H9 (cell line): ENCODE measurements around the gene ZRANB1. TPM values are rescaled to one million over a fixed set of nuclear protein-coding genes. Genes with fewer than 3 reads are reported as not detected.

Experiments
- DNase-seq: peaks from one replicate; pipeline ENCODE4 v3.0.0-alpha.2; 2017
- H2AFZ ChIP-seq: one replicate; pipeline ENCODE4 v1.6.1; 2013; ENCODE audit warnings: mild to moderate bottlenecking, low read length, control low read depth, moderate library complexity
- H2AK5ac ChIP-seq: 2 replicates; pipeline ENCODE4 v1.6.1; 2013; ENCODE audit warnings: low read length, control low read depth, mixed read lengths; ENCODE audit not compliant: insufficient read length
- H2BK120ac ChIP-seq: one replicate; pipeline ENCODE4 v1.6.1; 2013; ENCODE audit warnings: low read depth, mild to moderate bottlenecking, low read length, control low read depth, inconsistent platforms; ENCODE audit not compliant: poor library complexity, severe bottlenecking
- H2BK12ac ChIP-seq: 2 replicates; pipeline ENCODE4 v1.6.1; 2013; ENCODE audit warnings: low read length, control low read depth, mixed read lengths, low read depth; ENCODE audit not compliant: insufficient read length
- H2BK15ac ChIP-seq: 2 replicates; pipeline ENCODE4 v1.6.1; 2013; ENCODE audit warnings: low read depth, low read length, control low read depth
- H2BK20ac ChIP-seq: one replicate; pipeline ENCODE4 v1.6.1; 2013; ENCODE audit warnings: low read depth, mild to moderate bottlenecking, low read length, control low read depth, inconsistent platforms; ENCODE audit not compliant: poor library complexity, severe bottlenecking
- H2BK5ac ChIP-seq: 2 replicates; pipeline ENCODE4 v1.6.1; 2013; ENCODE audit warnings: low read length, control low read depth, mixed read lengths; ENCODE audit not compliant: insufficient read length
- H3K14ac ChIP-seq: 2 replicates; pipeline ENCODE4 v1.6.1; 2013; ENCODE audit warnings: low read length, control low read depth; ENCODE audit not compliant: insufficient read depth
- H3K18ac ChIP-seq: 2 replicates; pipeline ENCODE4 v1.6.1; 2013; ENCODE audit warnings: low read depth, mild to moderate bottlenecking, mixed read lengths, low read length, control low read depth; ENCODE audit not compliant: insufficient read length
- H3K23ac ChIP-seq: 2 replicates; pipeline ENCODE4 v1.6.1; 2013; ENCODE audit warnings: low read length, control low read depth, mixed read lengths, low read depth; ENCODE audit not compliant: insufficient read length
- H3K23me2 ChIP-seq: 2 replicates; pipeline ENCODE4 v1.6.1; 2013; ENCODE audit warnings: low read depth, mild to moderate bottlenecking, mixed read lengths, low read length, control low read depth; ENCODE audit not compliant: insufficient read length, poor library complexity, severe bottlenecking
- H3K27ac ChIP-seq: 2 replicates; pipeline ENCODE4 v1.5.1; 2013; ENCODE audit warnings: low read length, control low read depth, mixed read lengths, low read depth; ENCODE audit not compliant: insufficient read length
- H3K27me3 ChIP-seq: 2 replicates; pipeline ENCODE4 v1.6.1; 2013; ENCODE audit warnings: low read length, control low read depth, inconsistent platforms; ENCODE audit not compliant: insufficient read depth
- H3K4ac ChIP-seq: 2 replicates; pipeline ENCODE4 v1.6.1; 2013; ENCODE audit warnings: low read depth, mild to moderate bottlenecking, control low read depth, inconsistent platforms, low read length, moderate library complexity
- H3K4me1 ChIP-seq: 2 replicates; pipeline ENCODE4 v1.6.1; 2013; ENCODE audit warnings: low read length, control low read depth, inconsistent platforms; ENCODE audit not compliant: insufficient read depth
- H3K4me2 ChIP-seq: 2 replicates; pipeline ENCODE4 v1.6.1; 2013; ENCODE audit warnings: low read length, control low read depth, mixed read lengths; ENCODE audit not compliant: insufficient read length, insufficient read depth
- H3K56ac ChIP-seq: 2 replicates; pipeline ENCODE4 v1.6.1; 2013; ENCODE audit warnings: low read depth, mild to moderate bottlenecking, mixed read lengths, low read length, control low read depth; ENCODE audit not compliant: insufficient read length
- H3K79me1 ChIP-seq: 2 replicates; pipeline ENCODE4 v1.6.1; 2013; ENCODE audit warnings: low read depth, mild to moderate bottlenecking, moderate library complexity, low read length, control low read depth, inconsistent platforms; ENCODE audit not compliant: insufficient read depth, poor library complexity, severe bottlenecking
- H3K79me2 ChIP-seq: 2 replicates; pipeline ENCODE4 v1.6.1; 2013; ENCODE audit warnings: low read length, control low read depth, inconsistent platforms; ENCODE audit not compliant: insufficient read depth
- H3K9ac ChIP-seq: 2 replicates; pipeline ENCODE4 v1.6.1; 2013; ENCODE audit warnings: low read length, control low read depth, mixed read lengths; ENCODE audit not compliant: insufficient read length; ENCODE audit errors: extremely low read depth
- H3K9me3 ChIP-seq: one replicate; pipeline ENCODE4 v1.6.1; 2013; ENCODE audit warnings: low read depth, low read length, inconsistent platforms; ENCODE audit not compliant: control insufficient read depth
- H3T11ph ChIP-seq: one replicate; pipeline ENCODE4 v1.6.1; 2013; ENCODE audit warnings: mild to moderate bottlenecking, low read length, control low read depth, inconsistent platforms
- H4K20me1 ChIP-seq: one replicate; pipeline ENCODE4 v1.6.1; 2013; ENCODE audit not compliant: control insufficient read depth, insufficient read length, insufficient read depth
- H4K5ac ChIP-seq: 2 replicates; pipeline ENCODE4 v1.6.1; 2013; ENCODE audit warnings: low read depth, mild to moderate bottlenecking, mixed read lengths, low read length, control low read depth; ENCODE audit not compliant: insufficient read length
- H4K8ac ChIP-seq: replicated peaks from 2 replicates; pipeline ENCODE4 v1.6.1; 2013; ENCODE audit warnings: low read length, control low read depth, mixed read lengths, low read depth; ENCODE audit not compliant: insufficient read length
- H4K91ac ChIP-seq: 2 replicates; pipeline ENCODE4 v1.6.1; 2013; ENCODE audit warnings: low read depth, mild to moderate bottlenecking, moderate library complexity, mixed read lengths, low read length, control low read depth; ENCODE audit not compliant: insufficient read length
- H3K27ac Mint-ChIP-seq, 3 experiments: 2 replicates in 2 of 3; 3 replicates in 1 of 3; pipeline ENCODE4 v1.8.0; 2020 to 2021; ENCODE audit warnings: mixed read lengths in 3 of 3, mild to moderate bottlenecking in 1 of 3, moderate library complexity in 1 of 3
- H3K27me3 Mint-ChIP-seq: 2 replicates; pipeline ENCODE4 v1.8.0; 2021; ENCODE audit warnings: low read depth, mild to moderate bottlenecking, moderate library complexity, mixed read lengths
- H3K36me3 Mint-ChIP-seq, 3 experiments: 2 replicates in 2 of 3; 3 replicates in 1 of 3; pipeline ENCODE4 v1.8.0; 2020 to 2021; ENCODE audit warnings: low read depth in 3 of 3, mixed read lengths in 3 of 3; ENCODE audit not compliant: insufficient read depth in 1 of 3
- H3K4me1 Mint-ChIP-seq, 2 experiments: 2 replicates each; pipeline ENCODE4 v1.8.0; 2020; ENCODE audit warnings: mixed read lengths in 2 of 2
- H3K4me3 Mint-ChIP-seq, 2 experiments: 2 replicates in 1 of 2; 3 replicates in 1 of 2; pipeline ENCODE4 v1.8.0; 2020 to 2021; ENCODE audit warnings: mild to moderate bottlenecking in 2 of 2, mixed read lengths in 2 of 2, moderate library complexity in 1 of 2
- H3K9me3 Mint-ChIP-seq, 2 experiments: 2 replicates in 1 of 2; 3 replicates in 1 of 2; pipeline ENCODE4 v1.8.0; 2020; ENCODE audit warnings: mild to moderate bottlenecking in 2 of 2, mixed read lengths in 2 of 2, moderate library complexity in 1 of 2
- WGBS: extraction: QIAGEN DNeasy Blood & Tissue Kit; methylation state at CpG from one replicate; pipeline ENCODE4 v1.1.7; 2013; ENCODE audit warnings: missing lambda C conversion rate, low lambda C conversion rate, mixed read lengths; ENCODE audit not compliant: insufficient read length; ENCODE audit errors: extremely low coverage; 5-methylcytosine and 5-hydroxymethylcytosine counted together
- total RNA-seq: library from RNA; stranded (reverse); gene quantifications from 2 replicates; pipeline ENCODE4 v1.2.1, GENCODE V29; 2021
- TF ChIP-seq, protein P1 (sequence below): fragments of 200-600 bp; sonication (generic); conservative IDR thresholded peaks from 3 replicates; pipeline ENCODE4 v1.8.0; 2021; ENCODE audit warnings: antibody characterized with exemption, mild to moderate bottlenecking

The ZRANB1 gene
- total RNA-seq, 1 experiment from 2014 or later, result 17.4 TPM

GRCh38 chr10:125029584-125030242 is 87.8 kb downstream of the ZRANB1 start:
- TF ChIP-seq, protein P1, sequence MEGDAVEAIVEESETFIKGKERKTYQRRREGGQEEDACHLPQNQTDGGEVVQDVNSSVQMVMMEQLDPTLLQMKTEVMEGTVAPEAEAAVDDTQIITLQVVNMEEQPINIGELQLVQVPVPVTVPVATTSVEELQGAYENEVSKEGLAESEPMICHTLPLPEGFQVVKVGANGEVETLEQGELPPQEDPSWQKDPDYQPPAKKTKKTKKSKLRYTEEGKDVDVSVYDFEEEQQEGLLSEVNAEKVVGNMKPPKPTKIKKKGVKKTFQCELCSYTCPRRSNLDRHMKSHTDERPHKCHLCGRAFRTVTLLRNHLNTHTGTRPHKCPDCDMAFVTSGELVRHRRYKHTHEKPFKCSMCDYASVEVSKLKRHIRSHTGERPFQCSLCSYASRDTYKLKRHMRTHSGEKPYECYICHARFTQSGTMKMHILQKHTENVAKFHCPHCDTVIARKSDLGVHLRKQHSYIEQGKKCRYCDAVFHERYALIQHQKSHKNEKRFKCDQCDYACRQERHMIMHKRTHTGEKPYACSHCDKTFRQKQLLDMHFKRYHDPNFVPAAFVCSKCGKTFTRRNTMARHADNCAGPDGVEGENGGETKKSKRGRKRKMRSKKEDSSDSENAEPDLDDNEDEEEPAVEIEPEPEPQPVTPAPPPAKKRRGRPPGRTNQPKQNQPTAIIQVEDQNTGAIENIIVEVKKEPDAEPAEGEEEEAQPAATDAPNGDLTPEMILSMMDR, result no peak
- H3K4ac ChIP-seq, result no peak overlapping the region
- H3K23me2 ChIP-seq, result no peaks in the 10 kb centered on the region
- H4K5ac ChIP-seq, result no peak overlapping the region
- no peaks in the 10 kb centered on the region for H3K27me3 Mint-ChIP-seq
- H3K27me3 ChIP-seq, result no peaks in the 10 kb centered on the region
- DNase-seq, result no peak
- H3K18ac ChIP-seq, result no peak overlapping the region
- H3K36me3 Mint-ChIP-seq, result peaks cover 40 to 70% (median 66%) of the 10 kb centered on the region in 3 experiments; a peak in 6 of 7 replicates
- H4K8ac ChIP-seq, result no peak overlapping the region
- H2AK5ac ChIP-seq, result no peak overlapping the region
- H3K79me1 ChIP-seq, result peaks cover 6% of the 10 kb centered on the region
- peak overlapping the region in 1 of 2 experiments; percentile 44; a peak in 2 of 5 replicates for H3K4me3 Mint-ChIP-seq
- no peak overlapping the region for H2BK15ac ChIP-seq
- peaks cover 40 to 58% of the 10 kb centered on the region in 2 experiments for H3K4me1 Mint-ChIP-seq
- H3K56ac ChIP-seq, result no peak overlapping the region
- H3K27ac Mint-ChIP-seq, result peak overlapping the region; percentile 53 to 90 (median 79); a peak in 4 of 7 replicates
- H3K79me2 ChIP-seq, result peaks cover 33% of the 10 kb centered on the region; the same call in 1 of the 2 replicates
- no peak overlapping the region for H3K27ac ChIP-seq
- H3K23ac ChIP-seq, result no peak overlapping the region
- H2BK120ac ChIP-seq, result no peak overlapping the region
- no peaks in the 10 kb centered on the region for H4K20me1 ChIP-seq
- H3K4me1 ChIP-seq, result no peaks in the 10 kb centered on the region; the same call in 1 of the 2 replicates
- no peak overlapping the region for H3K4me2 ChIP-seq
- H2BK5ac ChIP-seq, result no peak overlapping the region
- H2AFZ ChIP-seq, result no peak overlapping the region
- H2BK12ac ChIP-seq, result no peak overlapping the region
- H3K9me3 Mint-ChIP-seq, result no peaks in the 10 kb centered on the region
- no peak overlapping the region for H3K14ac ChIP-seq
- no peak overlapping the region for H4K91ac ChIP-seq
- no CpG with 5 or more reads among the region's 7 CpGs for WGBS
- no peak overlapping the region for H3K9ac ChIP-seq
- no peak overlapping the region for H3T11ph ChIP-seq
- no peak overlapping the region for H2BK20ac ChIP-seq
- no peaks in the 10 kb centered on the region for H3K9me3 ChIP-seq
